Activated T-cell treated with anti-CD3 and anti-CD28 coated beads, Interleukin-2, amount 50 U/mL, for 72 hours (primary cell): ENCODE measurements around the gene SOCS2. TPM values are rescaled to one million over a fixed set of nuclear protein-coding genes. Genes with fewer than 3 reads are reported as not detected.
A peak's percentile ranks its signal among the peaks of the same experiment; 100 is the strongest.

Experiments used
- ATAC-seq, 2 donors: fragments of 150-1000 bp; cut with Tn5 transposase; replicated peaks in 1 of 2; 2 replicates each; pipeline ENCODE4 v1.10.0; 2021; ENCODE audit warnings: moderate library complexity in 2 of 2, mild to moderate bottlenecking in 1 of 2
- DNase-seq, 2 donors: peaks; one replicate each; pipeline ENCODE4 v3.0.0; 2021 to 2022; ENCODE audit warnings: mixed read lengths in 1 of 2
- H3K27ac Mint-ChIP-seq: one replicate; pipeline ENCODE4 v1.8.0; 2022; ENCODE audit warnings: mild to moderate bottlenecking, moderate library complexity, mixed read lengths
- H3K27me3 Mint-ChIP-seq: one replicate; pipeline ENCODE4 v1.8.0; 2022; ENCODE audit warnings: low read depth, mixed read lengths
- H3K36me3 Mint-ChIP-seq, 2 donors: one replicate each; pipeline ENCODE4 v1.8.0; 2022; ENCODE audit warnings: mixed read lengths in 2 of 2, mild to moderate bottlenecking in 1 of 2; ENCODE audit not compliant: insufficient read depth in 2 of 2
- H3K4me1 Mint-ChIP-seq: one replicate; pipeline ENCODE4 v1.8.0; 2022; ENCODE audit warnings: low read depth, mixed read lengths
- H3K4me3 Mint-ChIP-seq, 2 donors: one replicate each; pipeline ENCODE4 v1.8.0; 2022; ENCODE audit warnings: mild to moderate bottlenecking in 2 of 2, mixed read lengths in 2 of 2, moderate library complexity in 2 of 2
- H3K9me3 Mint-ChIP-seq, 2 donors: one replicate each; pipeline ENCODE4 v1.8.0; 2022; ENCODE audit warnings: mixed read lengths in 2 of 2
- total RNA-seq, 2 donors: library from RNA; stranded (reverse); gene quantifications; one replicate each; pipeline ENCODE4 v1.2.3, GENCODE V29; 2022

Gene SOCS2
- 10 to 100 TPM; 32.3 to 37.2 TPM for total RNA-seq

- Mint-ChIP-seq H3K36me3 (peaks cover 11 to 22% of the 10 kb centered on the region in 2 donors), H3K9me3 (no peaks in the 10 kb centered on the region), H3K27me3 (peaks cover 37% of the 10 kb centered on the region), H3K4me1 (peaks cover 35% of the 10 kb centered on the region), H3K27ac (peak within 1 kb of the TSS; percentile 97), H3K4me3 (peak within 1 kb of the TSS; percentile 96 to 98)
- peak; percentile 0 to 3 for ATAC-seq
- peak; percentile 39 to 54 for DNase-seq
Measured at GRCh38 chr12:93571925-93572711, at the start of gene SOCS2. SOCS2 (plus strand) TSS chr12:93572675; CDS start chr12:93572898, 223 bp downstream.

- no peak for ATAC-seq
- Mint-ChIP-seq H3K9me3 (no peaks in the 10 kb centered on the region), H3K4me1 (no peaks in the 10 kb centered on the region)
Measured at GRCh38 chr12:93524386-93525133, 47.9 kb upstream of the SOCS2 start.

GRCh38 chr12:93526786-93527428, 45.6 kb upstream of the SOCS2 start:
- Mint-ChIP-seq H3K36me3 (no peaks in the 10 kb centered on the region), H3K4me1 (peaks cover 8% of the 10 kb centered on the region), H3K27me3 (peaks cover 14% of the 10 kb centered on the region), H3K4me3 (no peak overlapping the region), H3K27ac (no peak overlapping the region), H3K9me3 (no peaks in the 10 kb centered on the region)
- DNase-seq (no peak), ATAC-seq (no peak)

More at GRCh38 chr12:93524386-93525133, 47.9 kb upstream of the SOCS2 start:
- DNase-seq = no peak
- Mint-ChIP-seq H3K27me3 (peaks cover 14% of the 10 kb centered on the region), H3K27ac (no peak overlapping the region), H3K36me3 (no peaks in the 10 kb centered on the region), H3K4me3 (no peak overlapping the region)

- Mint-ChIP-seq H3K4me1 (peaks cover 8% of the 10 kb centered on the region), H3K36me3 (no peaks in the 10 kb centered on the region), H3K4me3 (no peak overlapping the region), H3K27me3 (peaks cover 10% of the 10 kb centered on the region), H3K9me3 (peaks cover 0 to 2% of the 10 kb centered on the region in 2 donors), H3K27ac (peak overlapping the region; percentile 69)
- ATAC-seq (no peak), DNase-seq (no peak)
Measured at GRCh38 chr12:93530358-93530757, 42.1 kb upstream of the SOCS2 start.

GRCh38 chr12:93533310-93533709, 39.2 kb upstream of the SOCS2 start:
- Mint-ChIP-seq H3K27me3 (no peaks in the 10 kb centered on the region), H3K36me3 (no peaks in the 10 kb centered on the region)
- ATAC-seq = no peak

GRCh38 chr12:93536111-93536765, 36.2 kb upstream of the SOCS2 start:
- Mint-ChIP-seq H3K9me3 (peaks cover 0 to 2% of the 10 kb centered on the region in 2 donors), H3K27ac (no peak overlapping the region)
- no peak for ATAC-seq

More at GRCh38 chr12:93533310-93533709, 39.2 kb upstream of the SOCS2 start:
- H3K4me1 Mint-ChIP-seq = peaks cover 8% of the 10 kb centered on the region
- DNase-seq = no peak
- H3K27ac Mint-ChIP-seq = no peak overlapping the region
- H3K4me3 Mint-ChIP-seq = no peak overlapping the region
- H3K9me3 Mint-ChIP-seq = peaks cover 0 to 2% of the 10 kb centered on the region in 2 donors

GRCh38 chr12:93536766-93537488, 35.5 kb upstream of the SOCS2 start:
- Mint-ChIP-seq H3K9me3 (peaks cover 0 to 2% of the 10 kb centered on the region in 2 donors), H3K4me3 (no peak overlapping the region), H3K27ac (no peak overlapping the region), H3K27me3 (no peaks in the 10 kb centered on the region), H3K4me1 (peaks cover 20% of the 10 kb centered on the region), H3K36me3 (no peaks in the 10 kb centered on the region)
- no peak for ATAC-seq
- DNase-seq = no peak

More at GRCh38 chr12:93536111-93536765, 36.2 kb upstream of the SOCS2 start:
- Mint-ChIP-seq H3K36me3 (no peaks in the 10 kb centered on the region), H3K4me1 (peaks cover 13% of the 10 kb centered on the region), H3K4me3 (no peak overlapping the region), H3K27me3 (no peaks in the 10 kb centered on the region)
- no peak for DNase-seq

- no peaks in the 10 kb centered on the region for H3K9me3 Mint-ChIP-seq
Measured at GRCh38 chr12:93537769-93538168, 34.7 kb upstream of the SOCS2 start.

GRCh38 chr12:93539821-93540220, 32.7 kb upstream of the SOCS2 start:
- ATAC-seq (no peak), DNase-seq (no peak)
- no peaks in the 10 kb centered on the region for H3K27me3 Mint-ChIP-seq
- H3K4me3 Mint-ChIP-seq = no peak overlapping the region
- H3K27ac Mint-ChIP-seq = no peak overlapping the region
- peaks cover 22% of the 10 kb centered on the region for H3K4me1 Mint-ChIP-seq
- H3K9me3 Mint-ChIP-seq = no peaks in the 10 kb centered on the region
- no peaks in the 10 kb centered on the region for H3K36me3 Mint-ChIP-seq

More at GRCh38 chr12:93537769-93538168, 34.7 kb upstream of the SOCS2 start:
- H3K4me1 Mint-ChIP-seq = peaks cover 22% of the 10 kb centered on the region
- ATAC-seq (no peak), DNase-seq (no peak)
- no peak overlapping the region for H3K27ac Mint-ChIP-seq
- no peaks in the 10 kb centered on the region for H3K36me3 Mint-ChIP-seq
- H3K4me3 Mint-ChIP-seq = no peak overlapping the region
- no peaks in the 10 kb centered on the region for H3K27me3 Mint-ChIP-seq

- H3K9me3 Mint-ChIP-seq = no peaks in the 10 kb centered on the region
- no peaks in the 10 kb centered on the region for H3K36me3 Mint-ChIP-seq
- peaks cover 22% of the 10 kb centered on the region for H3K4me1 Mint-ChIP-seq
- DNase-seq (no peak), ATAC-seq (no peak)
- no peak overlapping the region for H3K4me3 Mint-ChIP-seq
- H3K27ac Mint-ChIP-seq = no peak overlapping the region
- H3K27me3 Mint-ChIP-seq = no peaks in the 10 kb centered on the region
Measured at GRCh38 chr12:93540466-93540865, 32.0 kb upstream of the SOCS2 start.

- no peaks in the 10 kb centered on the region for H3K36me3 Mint-ChIP-seq
- ATAC-seq (peak in 1 of 2 donors; percentile 44), DNase-seq (no peak)
- no peaks in the 10 kb centered on the region for H3K27me3 Mint-ChIP-seq
- peak overlapping the region in 1 of 2 donors; percentile 14 for H3K4me3 Mint-ChIP-seq
- no peaks in the 10 kb centered on the region for H3K9me3 Mint-ChIP-seq
- H3K4me1 Mint-ChIP-seq = peaks cover 22% of the 10 kb centered on the region
- peak overlapping the region; percentile 52 for H3K27ac Mint-ChIP-seq
Measured at GRCh38 chr12:93541578-93542225, 30.8 kb upstream of the SOCS2 start.

- Mint-ChIP-seq H3K9me3 (no peaks in the 10 kb centered on the region), H3K4me3 (no peak overlapping the region), H3K27ac (no peak overlapping the region), H3K27me3 (no peaks in the 10 kb centered on the region), H3K4me1 (no peaks in the 10 kb centered on the region), H3K36me3 (no peaks in the 10 kb centered on the region)
- DNase-seq (no peak), ATAC-seq (no peak)
Measured at GRCh38 chr12:93547778-93548177, 24.7 kb upstream of the SOCS2 start.
